ENCODE measurements around the gene RBM18.

The RBM18 gene

GRCh38 chr9:122264360-122265148 lies at the start of gene RBM18, which contains the start of gene MRRF:
Gene RBM18, minus strand, starts transcription at chr9:122264840. Its CDS starts 3,348 bp downstream, at chr9:122261492.
Gene MRRF, plus strand, starts transcription at chr9:122264882. Its CDS starts 6,010 bp downstream, at chr9:122270892.
- DNase-seq: peak; percentile 90

- DNase-seq: no peak
These were observed 49.5 kb upstream of the RBM18 start for GRCh38 chr9:122314165-122314564.

GRCh38 chr9:122309861-122310260 lies 45.2 kb upstream of the RBM18 start:
- no peak for DNase-seq

- no peak for DNase-seq
These were observed 43.3 kb upstream of the RBM18 start for GRCh38 chr9:122307925-122308324.

- no peak for DNase-seq
These were observed 42.4 kb upstream of the RBM18 start for GRCh38 chr9:122307061-122307460.

- DNase-seq: no peak
These were observed 37.8 kb upstream of the RBM18 start for GRCh38 chr9:122302237-122303093.

- DNase-seq: no peak
These were observed 32.9 kb upstream of the RBM18 start for GRCh38 chr9:122297512-122297911.

GRCh38 chr9:122294531-122294930 lies 29.9 kb upstream of the RBM18 start:
- DNase-seq: no peak

GRCh38 chr9:122291458-122291857 lies 26.8 kb upstream of the RBM18 start:
- DNase-seq: no peak

GRCh38 chr9:122287214-122287720 lies 22.6 kb upstream of the RBM18 start:
- DNase-seq: no peak

- no peak for DNase-seq
These were observed 22.1 kb upstream of the RBM18 start for GRCh38 chr9:122286764-122287163.

GRCh38 chr9:122281368-122281767 lies 16.7 kb upstream of the RBM18 start:
- DNase-seq: no peak

- DNase-seq: no peak
These were observed 12.8 kb upstream of the RBM18 start for GRCh38 chr9:122277285-122277897.

- no peak for DNase-seq
These were observed 11.5 kb upstream of the RBM18 start for GRCh38 chr9:122276096-122276495.

- no peak for DNase-seq
These were observed 9.4 kb upstream of the RBM18 start for GRCh38 chr9:122274055-122274454.

GRCh38 chr9:122268041-122268814 lies 3.6 kb upstream of the RBM18 start:
- DNase-seq: no peak

GRCh38 chr9:122265149-122265915 lies 692 bp upstream of the RBM18 start:
- DNase-seq: peak; percentile 6

GRCh38 chr9:122263699-122264349 lies 816 bp downstream of the RBM18 start:
- DNase-seq: no peak

GRCh38 chr9:122262073-122262472 lies 2.6 kb downstream of the RBM18 start:
- no peak for DNase-seq

GRCh38 chr9:122261469-122261881 lies 3.2 kb downstream of the RBM18 start:
- DNase-seq: no peak

GRCh38 chr9:122258886-122259415 lies 5.7 kb downstream of the RBM18 start:
- DNase-seq: no peak
